ENCODE measurements around the gene ITIH4.

Gene ITIH4

DNA sequence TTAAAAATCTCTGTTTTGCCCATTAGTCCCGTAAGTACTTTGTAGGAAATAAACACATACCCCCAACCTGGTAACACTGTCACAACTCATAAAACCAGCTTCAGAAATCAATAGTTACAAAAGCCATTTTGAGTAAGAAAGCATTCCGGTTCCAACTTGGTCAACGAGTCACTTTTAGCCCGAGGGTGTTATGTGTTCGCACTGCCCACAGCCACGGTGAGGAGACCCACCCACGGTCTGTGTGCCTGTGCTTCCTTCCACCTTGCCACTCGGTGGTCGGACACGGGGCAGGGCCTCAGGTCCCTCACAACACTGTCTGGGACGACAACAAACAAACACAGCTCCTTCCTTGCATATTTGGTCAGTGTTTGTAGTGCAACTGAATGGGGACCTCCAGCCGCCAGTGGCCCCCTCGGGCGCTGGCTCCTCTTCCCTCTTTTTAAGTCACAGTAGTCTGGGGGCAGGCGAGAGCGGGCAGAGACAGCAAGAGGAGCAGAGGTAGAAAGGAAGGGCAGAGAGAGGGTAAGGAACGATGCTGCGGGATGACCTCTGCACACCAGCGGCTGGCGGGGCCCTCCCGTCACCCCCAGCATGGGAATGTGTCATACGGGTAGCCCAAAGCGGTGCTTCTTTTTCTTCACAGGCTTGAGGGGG lies 9.5 kb upstream of the ITIH4 start:
- no peak overlapping the region for H3K4me3 ChIP-seq (ENCODE audit: low read depth, low read length)
- H3K4me1 ChIP-seq (ENCODE audit: control insufficient read depth, insufficient read depth, low read length): no peaks in the 10 kb centered on the region
- no peak overlapping the region for H3K9ac ChIP-seq (ENCODE audit: low read depth, low read length)
- peaks cover 18% of the 10 kb centered on the region for H3K36me3 ChIP-seq (ENCODE audit: control insufficient read depth, insufficient read depth, low read length)
- H3K9me3 ChIP-seq (ENCODE audit: control insufficient read depth, insufficient read depth, low read length): no peaks in the 10 kb centered on the region
- H3K27me3 ChIP-seq (ENCODE audit: control insufficient read depth, insufficient read depth, low read length): no peaks in the 10 kb centered on the region

DNA sequence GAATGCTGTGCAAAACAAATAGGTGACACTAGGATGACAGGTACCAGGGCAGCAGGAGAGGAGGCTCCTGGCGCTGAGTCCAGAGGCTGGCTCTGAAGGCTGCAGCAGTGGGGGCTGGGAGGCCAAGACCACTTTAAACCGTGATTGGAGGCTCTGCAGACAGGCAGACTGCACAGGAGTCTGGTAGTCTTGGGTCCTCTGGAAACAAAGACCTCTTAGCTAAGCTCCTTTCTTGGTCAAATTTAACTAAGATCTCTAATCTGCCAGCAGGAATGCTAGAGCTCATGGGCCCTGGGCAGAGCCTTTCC lies 8.8 kb upstream of the ITIH4 start:
- Histone ChIP-seq H3K27me3 (ENCODE audit: control insufficient read depth, insufficient read depth, low read length) (no peaks in the 10 kb centered on the region), H3K4me3 (ENCODE audit: low read depth, low read length) (no peak overlapping the region), H3K9ac (ENCODE audit: low read depth, low read length) (no peak overlapping the region), H3K4me1 (ENCODE audit: control insufficient read depth, insufficient read depth, low read length) (no peaks in the 10 kb centered on the region), H3K36me3 (ENCODE audit: control insufficient read depth, insufficient read depth, low read length) (peaks cover 16% of the 10 kb centered on the region), H3K9me3 (ENCODE audit: control insufficient read depth, insufficient read depth, low read length) (no peaks in the 10 kb centered on the region)

GRCh38 chr3:52838561-52839267 lies 8.2 kb upstream of the ITIH4 start:
- Histone ChIP-seq H3K9me3 (ENCODE audit: control insufficient read depth, insufficient read depth, low read length) (no peaks in the 10 kb centered on the region), H3K4me1 (ENCODE audit: control insufficient read depth, insufficient read depth, low read length) (no peaks in the 10 kb centered on the region), H3K36me3 (ENCODE audit: control insufficient read depth, insufficient read depth, low read length) (peaks cover 15% of the 10 kb centered on the region), H3K27me3 (ENCODE audit: control insufficient read depth, insufficient read depth, low read length) (no peaks in the 10 kb centered on the region), H3K4me3 (ENCODE audit: low read depth, low read length) (no peak overlapping the region), H3K9ac (ENCODE audit: low read depth, low read length) (no peak overlapping the region)

DNA sequence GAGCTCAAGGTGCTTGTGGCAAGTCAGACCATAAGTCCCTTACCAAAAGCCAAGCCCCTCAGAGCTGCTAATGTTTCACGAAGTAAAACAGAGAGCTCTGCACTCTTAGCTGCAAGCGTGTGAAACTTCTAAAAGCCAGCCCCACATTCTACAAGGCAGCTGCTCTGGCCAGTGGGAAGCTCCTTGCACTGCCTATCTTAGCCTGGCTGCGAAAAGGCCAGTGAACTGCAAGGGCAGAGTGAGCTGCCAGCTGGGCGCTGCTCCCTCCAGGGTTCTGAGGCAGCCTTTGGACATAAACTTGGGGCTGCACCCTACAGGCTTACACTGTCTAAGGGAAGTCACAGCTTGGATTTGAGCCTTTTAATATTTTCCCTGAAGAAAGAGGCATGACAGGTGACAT lies 6.5 kb upstream of the ITIH4 start:
- Histone ChIP-seq H3K27me3 (ENCODE audit: control insufficient read depth, insufficient read depth, low read length) (no peaks in the 10 kb centered on the region), H3K36me3 (ENCODE audit: control insufficient read depth, insufficient read depth, low read length) (peaks cover 15% of the 10 kb centered on the region), H3K9me3 (ENCODE audit: control insufficient read depth, insufficient read depth, low read length) (no peaks in the 10 kb centered on the region), H3K4me1 (ENCODE audit: control insufficient read depth, insufficient read depth, low read length) (no peaks in the 10 kb centered on the region), H3K4me3 (ENCODE audit: low read depth, low read length) (no peak overlapping the region), H3K9ac (ENCODE audit: low read depth, low read length) (no peak overlapping the region)

GRCh38 chr3:52836471-52836845 lies 6.0 kb upstream of the ITIH4 start:
- Histone ChIP-seq H3K36me3 (ENCODE audit: control insufficient read depth, insufficient read depth, low read length) (peaks cover 13% of the 10 kb centered on the region), H3K9ac (ENCODE audit: low read depth, low read length) (no peak overlapping the region), H3K9me3 (ENCODE audit: control insufficient read depth, insufficient read depth, low read length) (no peaks in the 10 kb centered on the region), H3K27me3 (ENCODE audit: control insufficient read depth, insufficient read depth, low read length) (no peaks in the 10 kb centered on the region), H3K4me3 (ENCODE audit: low read depth, low read length) (no peak overlapping the region), H3K4me1 (ENCODE audit: control insufficient read depth, insufficient read depth, low read length) (no peaks in the 10 kb centered on the region)

GRCh38 chr3:52835766-52836470 lies 5.4 kb upstream of the ITIH4 start:
- Histone ChIP-seq H3K9ac (ENCODE audit: low read depth, low read length) (no peak overlapping the region), H3K9me3 (ENCODE audit: control insufficient read depth, insufficient read depth, low read length) (no peaks in the 10 kb centered on the region)

GRCh38 chr3:52834871-52835501 lies 4.5 kb upstream of the ITIH4 start, which contains the start of gene MUSTN1:
MUSTN1 (minus strand) TSS chr3:52835019; CDS start chr3:52834948, 71 bp downstream.
- peak within 1 kb of the TSS; percentile 37 for H3K9ac ChIP-seq (ENCODE audit: low read depth, low read length)
- H3K4me3 ChIP-seq (ENCODE audit: low read depth, low read length): no peak within 1 kb of the TSS
- peaks cover 5% of the 10 kb centered on the region for H3K36me3 ChIP-seq (ENCODE audit: control insufficient read depth, insufficient read depth, low read length)
- H3K9me3 ChIP-seq (ENCODE audit: control insufficient read depth, insufficient read depth, low read length): no peaks in the 10 kb centered on the region
- no peaks in the 10 kb centered on the region for H3K4me1 ChIP-seq (ENCODE audit: control insufficient read depth, insufficient read depth, low read length)
- no peaks in the 10 kb centered on the region for H3K27me3 ChIP-seq (ENCODE audit: control insufficient read depth, insufficient read depth, low read length)

More at GRCh38 chr3:52835766-52836470, 5.4 kb upstream of the ITIH4 start:
- Histone ChIP-seq H3K4me1 (ENCODE audit: control insufficient read depth, insufficient read depth, low read length) (no peaks in the 10 kb centered on the region), H3K4me3 (ENCODE audit: low read depth, low read length) (no peak overlapping the region), H3K36me3 (ENCODE audit: control insufficient read depth, insufficient read depth, low read length) (peaks cover 11% of the 10 kb centered on the region), H3K27me3 (ENCODE audit: control insufficient read depth, insufficient read depth, low read length) (no peaks in the 10 kb centered on the region)

DNA sequence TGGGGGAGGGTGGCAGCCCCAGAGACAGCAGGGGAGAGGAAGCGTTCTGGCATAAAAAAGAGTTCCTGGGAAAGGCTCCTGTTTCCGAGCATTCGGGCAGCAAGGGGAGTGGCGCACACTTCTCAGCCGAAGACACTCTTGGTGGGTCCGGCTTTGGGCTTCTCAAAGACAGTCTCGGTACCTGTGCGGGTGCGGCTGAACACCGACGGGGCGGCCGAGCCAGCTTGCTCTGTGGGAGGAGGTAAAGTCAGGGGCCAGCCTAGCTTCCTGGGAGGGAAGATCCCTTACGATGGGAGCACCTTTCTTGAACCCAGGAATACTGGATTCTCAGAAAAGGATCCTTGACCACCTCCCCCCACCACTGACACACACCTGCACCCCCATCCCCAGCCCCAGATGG lies 2.7 kb upstream of the ITIH4 start:
- no peaks in the 10 kb centered on the region for H3K4me1 ChIP-seq (ENCODE audit: control insufficient read depth, insufficient read depth, low read length)
- H3K9ac ChIP-seq (ENCODE audit: low read depth, low read length): no peak overlapping the region
- H3K9me3 ChIP-seq (ENCODE audit: control insufficient read depth, insufficient read depth, low read length): no peaks in the 10 kb centered on the region
- peaks cover 4% of the 10 kb centered on the region for H3K36me3 ChIP-seq (ENCODE audit: control insufficient read depth, insufficient read depth, low read length)
- H3K4me3 ChIP-seq (ENCODE audit: low read depth, low read length): no peak overlapping the region
- no peaks in the 10 kb centered on the region for H3K27me3 ChIP-seq (ENCODE audit: control insufficient read depth, insufficient read depth, low read length)

DNA sequence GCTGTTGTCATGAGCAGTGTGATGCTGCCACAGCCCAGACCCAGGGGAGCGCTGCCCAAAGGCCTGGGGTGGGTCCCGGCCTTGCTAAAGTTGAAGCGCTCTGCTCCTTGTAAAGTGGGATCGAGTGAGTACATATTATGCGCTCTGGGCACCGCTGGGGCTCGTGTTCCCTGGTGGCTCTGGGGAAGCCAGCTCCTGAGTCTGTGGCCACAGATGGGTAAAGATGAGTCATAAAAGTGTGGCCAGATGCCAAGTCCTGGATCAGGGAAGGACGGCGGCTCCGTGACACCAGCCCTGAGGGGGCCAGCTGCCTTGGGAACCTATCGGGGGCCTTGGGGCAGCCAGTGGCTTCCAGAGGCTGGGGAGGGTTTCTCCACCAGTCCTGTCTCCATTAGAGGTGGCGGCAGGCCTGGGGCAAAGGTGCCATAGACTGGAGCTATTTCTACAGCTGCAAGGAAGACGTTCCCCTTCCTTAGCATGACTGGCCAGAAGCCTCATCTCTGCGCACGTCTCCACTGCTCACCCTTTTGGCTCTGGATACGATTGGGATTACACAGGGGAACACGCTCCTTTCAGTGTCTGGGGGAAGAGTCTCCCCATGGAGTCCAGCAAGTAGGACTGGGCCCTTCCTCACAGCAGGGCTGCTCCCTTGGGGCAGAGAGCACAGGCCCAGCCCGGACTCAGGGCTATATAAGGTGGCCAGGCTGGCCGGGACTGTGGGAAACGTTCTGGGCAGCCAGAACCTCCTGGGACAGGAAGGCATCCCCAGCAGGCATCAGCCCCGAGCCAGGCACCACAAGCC lies 1.2 kb upstream of the ITIH4 start:
- Histone ChIP-seq H3K4me3 (ENCODE audit: low read depth, low read length) (no peak overlapping the region), H3K27me3 (ENCODE audit: control insufficient read depth, insufficient read depth, low read length) (no peaks in the 10 kb centered on the region), H3K4me1 (ENCODE audit: control insufficient read depth, insufficient read depth, low read length) (no peaks in the 10 kb centered on the region), H3K9ac (ENCODE audit: low read depth, low read length) (no peak overlapping the region), H3K36me3 (ENCODE audit: control insufficient read depth, insufficient read depth, low read length) (peaks cover 4% of the 10 kb centered on the region), H3K9me3 (ENCODE audit: control insufficient read depth, insufficient read depth, low read length) (no peaks in the 10 kb centered on the region)

- no peaks in the 10 kb centered on the region for H3K9me3 ChIP-seq (ENCODE audit: control insufficient read depth, insufficient read depth, low read length)
- H3K4me3 ChIP-seq (ENCODE audit: low read depth, low read length): no peak overlapping the region
- no peaks in the 10 kb centered on the region for H3K4me1 ChIP-seq (ENCODE audit: control insufficient read depth, insufficient read depth, low read length)
- no peak overlapping the region for H3K9ac ChIP-seq (ENCODE audit: low read depth, low read length)
- peaks cover 1% of the 10 kb centered on the region for H3K36me3 ChIP-seq (ENCODE audit: control insufficient read depth, insufficient read depth, low read length)
- H3K27me3 ChIP-seq (ENCODE audit: control insufficient read depth, insufficient read depth, low read length): no peaks in the 10 kb centered on the region
These were observed 487 bp downstream of the ITIH4 start for GRCh38 chr3:52829906-52830463.

DNA sequence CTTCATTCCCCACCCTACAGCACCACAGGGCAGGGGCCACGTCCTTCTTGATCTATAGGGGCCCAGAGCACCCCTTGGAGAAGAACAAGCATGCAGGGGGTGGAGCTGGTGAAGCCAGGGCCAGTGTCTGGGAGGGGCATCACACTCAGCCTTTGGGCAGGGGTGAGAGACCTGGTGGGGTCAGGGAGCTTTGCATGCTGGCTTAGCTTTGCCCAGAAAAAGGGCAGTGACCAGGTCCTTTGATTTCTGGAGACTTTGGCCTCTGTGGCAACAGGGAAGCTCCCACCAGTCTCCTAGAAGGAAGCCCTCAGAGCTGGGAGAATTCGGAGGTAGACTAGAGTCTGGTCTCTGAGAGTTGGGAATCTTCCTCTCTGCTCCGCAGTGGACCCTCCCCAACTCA lies 990 bp downstream of the ITIH4 start:
- Histone ChIP-seq H3K4me1 (ENCODE audit: control insufficient read depth, insufficient read depth, low read length) (no peaks in the 10 kb centered on the region), H3K27me3 (ENCODE audit: control insufficient read depth, insufficient read depth, low read length) (no peaks in the 10 kb centered on the region), H3K4me3 (ENCODE audit: low read depth, low read length) (no peak overlapping the region), H3K9me3 (ENCODE audit: control insufficient read depth, insufficient read depth, low read length) (no peaks in the 10 kb centered on the region), H3K9ac (ENCODE audit: low read depth, low read length) (no peak overlapping the region), H3K36me3 (ENCODE audit: control insufficient read depth, insufficient read depth, low read length) (no peaks in the 10 kb centered on the region)
